Measurements from ENCODE around the gene COL23A1. TPM values are rescaled to one million over a fixed set of nuclear protein-coding genes. Genes with fewer than 3 reads are reported as not detected.
A peak's percentile ranks its signal among the peaks of the same experiment; 100 is the strongest.
"Not testable (repeated sequence)": the region's sequence is repeated elsewhere in the genome, so short reads cannot be mapped to it uniquely, and the experiment has no call there.

COL23A1 gene
- total RNA-seq, 2 experiments from 2014 or later, result 0.63 to 0.68 TPM

GRCh38 chr5:178198706-178199105 is 391.5 kb downstream of the COL23A1 start:
- no peaks in the 10 kb centered on the region for H3K9me3 Mint-ChIP-seq (ENCODE audit: insufficient read depth)
- peaks cover 15% of the 10 kb centered on the region for H3K4me1 Mint-ChIP-seq (ENCODE audit: low read depth)
- CTCF ChIA-PET, result no interaction called here
- POLR2A ChIA-PET, result no interaction called here
- H3K36me3 Mint-ChIP-seq (ENCODE audit: low read depth), result no peaks in the 10 kb centered on the region
- no peak for DNase-seq
- no peak overlapping the region for H3K27ac Mint-ChIP-seq
- no peak overlapping the region for H3K4me3 Mint-ChIP-seq
- no peak for ATAC-seq
- peaks cover 3% of the 10 kb centered on the region for H3K27me3 Mint-ChIP-seq (ENCODE audit: low read depth)

DNA sequence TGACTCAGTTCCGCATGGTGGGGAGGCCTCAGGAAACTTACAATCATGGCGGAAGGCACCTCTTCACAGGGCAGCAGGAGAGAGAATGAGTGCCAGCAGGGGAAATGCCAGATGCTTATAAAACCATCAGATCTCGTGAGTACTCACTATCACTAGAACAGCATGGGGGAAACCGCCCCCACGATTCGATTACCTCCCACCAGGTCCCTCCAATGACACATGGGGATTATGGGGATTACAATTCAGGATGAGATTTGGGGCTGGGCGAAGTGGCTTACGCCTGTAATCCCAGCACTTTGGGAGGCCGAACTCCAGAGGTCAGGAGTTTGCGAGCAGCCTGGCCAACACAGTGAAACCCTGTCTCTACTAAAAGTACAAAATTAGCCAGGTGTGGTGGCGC is 392.0 kb downstream of the COL23A1 start:
- DNase-seq; H3K27me3 Mint-ChIP-seq (ENCODE audit: low read depth); POLR2A ChIA-PET; ATAC-seq; H3K27ac Mint-ChIP-seq; CTCF ChIA-PET; H3K9me3 Mint-ChIP-seq (ENCODE audit: insufficient read depth); H3K36me3 Mint-ChIP-seq (ENCODE audit: low read depth); H3K4me3 Mint-ChIP-seq: not testable (repeated sequence)
- peaks cover 20% of the 10 kb centered on the region for H3K4me1 Mint-ChIP-seq (ENCODE audit: low read depth)

- Mint-ChIP-seq H3K27me3 (ENCODE audit: low read depth) (peaks cover 10% of the 10 kb centered on the region), H3K9me3 (ENCODE audit: insufficient read depth) (peaks cover 3% of the 10 kb centered on the region), H3K4me3 (no peak overlapping the region), H3K27ac (no peak overlapping the region), H3K36me3 (ENCODE audit: low read depth) (no peaks in the 10 kb centered on the region), H3K4me1 (ENCODE audit: low read depth) (peaks cover 24% of the 10 kb centered on the region)
- ATAC-seq (no peak), DNase-seq (no peak)
- CTCF ChIA-PET, result no interaction called here
- POLR2A ChIA-PET, result no interaction called here
Observed at GRCh38 chr5:178196986-178197385, 393.2 kb downstream of the COL23A1 start.

GRCh38 chr5:178196281-178196812 is 393.8 kb downstream of the COL23A1 start:
- Mint-ChIP-seq H3K9me3 (ENCODE audit: insufficient read depth) (peaks cover 3% of the 10 kb centered on the region), H3K27ac (no peak overlapping the region), H3K27me3 (ENCODE audit: low read depth) (peaks cover 10% of the 10 kb centered on the region), H3K36me3 (ENCODE audit: low read depth) (no peaks in the 10 kb centered on the region), H3K4me3 (no peak overlapping the region), H3K4me1 (ENCODE audit: low read depth) (peaks cover 24% of the 10 kb centered on the region)
- DNase-seq (no peak), ATAC-seq (no peak)
- ChIA-PET CTCF (no interaction called here), POLR2A (no interaction called here)

DNA sequence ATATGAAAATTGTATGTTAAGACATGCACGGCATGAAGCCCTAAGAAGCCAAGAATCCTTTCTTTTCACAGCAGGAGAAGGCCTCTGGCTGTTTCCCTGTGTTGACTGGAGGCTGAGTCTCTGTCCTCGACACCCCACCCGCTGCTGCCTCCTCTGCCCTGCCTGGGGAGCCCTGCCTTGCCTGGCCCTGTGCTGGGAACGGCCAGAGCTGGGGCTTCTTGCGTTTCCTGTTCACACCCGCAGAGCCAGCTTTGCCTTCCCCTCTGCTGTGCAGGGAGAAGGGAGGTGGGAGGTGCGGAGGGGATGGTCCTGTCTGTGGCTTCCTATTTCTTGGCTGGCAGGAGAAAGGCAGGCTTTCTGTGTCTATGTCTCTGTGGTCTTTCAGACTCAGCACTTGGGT is 396.2 kb downstream of the COL23A1 start:
- Mint-ChIP-seq H3K4me3 (no peak overlapping the region), H3K36me3 (ENCODE audit: low read depth) (no peaks in the 10 kb centered on the region), H3K9me3 (ENCODE audit: insufficient read depth) (peaks cover 3% of the 10 kb centered on the region), H3K27me3 (ENCODE audit: low read depth) (peaks cover 13% of the 10 kb centered on the region), H3K27ac (no peak overlapping the region), H3K4me1 (ENCODE audit: low read depth) (peaks cover 24% of the 10 kb centered on the region)
- DNase-seq, result no peak
- CTCF ChIA-PET, result no interaction called here
- peak; percentile 79 for ATAC-seq
- POLR2A ChIA-PET, result no interaction called here

DNA sequence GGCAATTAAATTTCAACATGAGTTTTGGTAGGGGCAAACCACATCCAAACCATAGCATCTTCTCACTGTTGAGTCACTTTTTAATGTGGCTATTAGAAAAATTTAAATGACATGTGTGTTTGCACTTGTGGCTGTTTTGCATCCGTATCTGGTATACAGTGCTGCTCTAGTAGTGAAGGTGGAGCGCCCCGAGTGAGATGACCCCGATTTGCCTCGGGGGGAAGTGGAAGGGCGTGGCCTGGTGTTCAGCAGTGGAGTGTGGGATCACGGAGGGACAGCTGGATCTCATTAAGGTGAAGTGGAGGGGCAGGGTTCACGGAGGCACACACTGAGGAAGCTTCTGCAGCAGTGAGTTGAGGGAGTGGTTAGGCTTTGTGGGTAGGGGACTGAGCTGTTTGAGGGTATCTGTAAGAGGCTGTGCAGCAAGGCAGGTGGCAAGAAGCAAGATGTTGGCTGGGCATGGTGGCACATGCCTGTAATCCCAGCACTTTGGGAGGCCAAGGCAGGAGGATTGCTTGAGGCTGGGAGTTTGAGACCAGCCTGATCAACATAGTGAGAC is 396.9 kb downstream of the COL23A1 start:
- peaks cover 3% of the 10 kb centered on the region for H3K9me3 Mint-ChIP-seq (ENCODE audit: insufficient read depth)
- ChIA-PET CTCF (no interaction called here), POLR2A (no interaction called here)
- no peaks in the 10 kb centered on the region for H3K36me3 Mint-ChIP-seq (ENCODE audit: low read depth)
- ATAC-seq, result no peak
- H3K27ac Mint-ChIP-seq, result peak overlapping the region; percentile 35
- no peak for DNase-seq
- H3K4me1 Mint-ChIP-seq (ENCODE audit: low read depth), result peaks cover 24% of the 10 kb centered on the region
- peaks cover 18% of the 10 kb centered on the region for H3K27me3 Mint-ChIP-seq (ENCODE audit: low read depth)
- H3K4me3 Mint-ChIP-seq, result no peak overlapping the region

GRCh38 chr5:178192787-178193186 is 397.4 kb downstream of the COL23A1 start:
- H3K4me1 Mint-ChIP-seq (ENCODE audit: low read depth), result peaks cover 24% of the 10 kb centered on the region
- H3K27me3 Mint-ChIP-seq (ENCODE audit: low read depth), result peaks cover 18% of the 10 kb centered on the region
- no peak overlapping the region for H3K27ac Mint-ChIP-seq
- H3K36me3 Mint-ChIP-seq (ENCODE audit: low read depth), result no peaks in the 10 kb centered on the region
- POLR2A ChIA-PET, result no interaction called here
- peaks cover 3% of the 10 kb centered on the region for H3K9me3 Mint-ChIP-seq (ENCODE audit: insufficient read depth)
- DNase-seq, result no peak
- CTCF ChIA-PET, result no interaction called here
- no peak for ATAC-seq
- H3K4me3 Mint-ChIP-seq, result no peak overlapping the region

GRCh38 chr5:178192244-178192643 is 397.9 kb downstream of the COL23A1 start:
- no peaks in the 10 kb centered on the region for H3K36me3 Mint-ChIP-seq (ENCODE audit: low read depth)
- H3K27me3 Mint-ChIP-seq (ENCODE audit: low read depth), result peaks cover 18% of the 10 kb centered on the region
- CTCF ChIA-PET, result no interaction called here
- DNase-seq, result no peak
- H3K9me3 Mint-ChIP-seq (ENCODE audit: insufficient read depth), result peaks cover 3% of the 10 kb centered on the region
- POLR2A ChIA-PET, result no interaction called here
- no peak overlapping the region for H3K27ac Mint-ChIP-seq
- no peak overlapping the region for H3K4me3 Mint-ChIP-seq
- H3K4me1 Mint-ChIP-seq (ENCODE audit: low read depth), result peaks cover 24% of the 10 kb centered on the region
- ATAC-seq, result no peak

- no peak overlapping the region for H3K4me3 Mint-ChIP-seq
- peaks cover 24% of the 10 kb centered on the region for H3K4me1 Mint-ChIP-seq (ENCODE audit: low read depth)
- ChIA-PET CTCF (no interaction called here), POLR2A (no interaction called here)
- H3K27ac Mint-ChIP-seq, result no peak overlapping the region
- no peak for DNase-seq
- peaks cover 3% of the 10 kb centered on the region for H3K9me3 Mint-ChIP-seq (ENCODE audit: insufficient read depth)
- no peaks in the 10 kb centered on the region for H3K36me3 Mint-ChIP-seq (ENCODE audit: low read depth)
- ATAC-seq, result no peak
- H3K27me3 Mint-ChIP-seq (ENCODE audit: low read depth), result peaks cover 18% of the 10 kb centered on the region
Observed at GRCh38 chr5:178191661-178192060, 398.5 kb downstream of the COL23A1 start.

- peaks cover 15% of the 10 kb centered on the region for H3K27me3 Mint-ChIP-seq (ENCODE audit: low read depth)
- H3K9me3 Mint-ChIP-seq (ENCODE audit: insufficient read depth), result peaks cover 3% of the 10 kb centered on the region
- ATAC-seq, result no peak
- POLR2A ChIA-PET, result no interaction called here
- no peak for DNase-seq
- H3K4me1 Mint-ChIP-seq (ENCODE audit: low read depth), result peaks cover 20% of the 10 kb centered on the region
- no peak overlapping the region for H3K4me3 Mint-ChIP-seq
- no peaks in the 10 kb centered on the region for H3K36me3 Mint-ChIP-seq (ENCODE audit: low read depth)
- no peak overlapping the region for H3K27ac Mint-ChIP-seq
- CTCF ChIA-PET, result no interaction called here
Observed at GRCh38 chr5:178189433-178189832, 400.8 kb downstream of the COL23A1 start.

Other genes with a start within 250 kb of the COL23A1 start
- gene CLK4, start 36.7 kb upstream of the COL23A1 start, total RNA-seq, result 10 to 100 TPM; 25.5 to 26.4 TPM
- gene ZNF354A, start 140.3 kb upstream of the COL23A1 start, total RNA-seq, result 10 to 100 TPM in 1 of 2 experiments, 1 to 10 TPM in 1; 8.2 to 10.6 TPM

All from activated CD8-positive, alpha-beta T cell treated with anti-CD3 and anti-CD28 coated beads, Interleukin-2, amount 10 ng/mL, durations not matched to agents 7 days and 5 days (primary cell).